ENCODE data around the gene SORCS2. TPM values are rescaled to one million over a fixed set of nuclear protein-coding genes. Genes with fewer than 3 reads are reported as not detected.

SORCS2 gene
- total RNA-seq, 4 donors from 2014 or later, result 0.53 to 9.9 (median 0.90) TPM

DNA sequence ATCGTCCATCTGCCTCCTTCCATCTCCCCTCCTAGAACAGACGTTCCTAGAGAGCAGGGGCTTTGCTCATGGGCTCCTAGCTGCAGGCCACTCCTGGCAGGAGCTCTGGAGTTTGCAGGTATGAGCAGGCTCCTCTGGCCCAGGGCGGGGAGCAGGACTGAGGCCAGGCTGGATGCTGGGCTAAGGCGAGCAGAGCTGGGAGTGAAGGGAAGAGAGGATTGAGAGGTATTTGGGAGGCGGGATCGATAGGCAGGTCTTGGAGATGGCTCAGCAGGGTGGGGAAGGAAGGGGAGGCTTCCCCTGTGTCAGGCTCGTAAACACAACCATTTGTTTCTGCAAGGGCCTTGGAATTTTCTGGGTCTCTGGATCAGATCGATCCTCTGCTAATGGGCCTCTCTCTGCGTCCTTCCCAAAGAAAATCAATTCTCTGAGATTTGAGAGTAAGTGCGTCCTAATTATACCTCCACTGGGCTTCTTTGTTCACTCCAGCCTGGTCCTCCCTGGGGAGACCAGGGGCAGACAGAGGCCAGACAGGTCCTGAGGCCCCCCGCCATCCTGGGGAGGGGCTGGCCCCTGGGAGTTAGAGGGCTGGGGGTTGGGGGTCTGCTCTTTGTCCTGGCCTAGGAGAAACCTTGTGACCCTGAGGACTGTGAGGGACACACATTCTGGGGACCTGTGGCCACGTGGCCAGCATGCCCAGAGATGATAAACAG, 337.2 kb downstream of the SORCS2 start:
- no peaks in the 10 kb centered on the region for H3K36me3 ChIP-seq
- no peaks in the 10 kb centered on the region for H3K27me3 ChIP-seq
- H3K4me1 ChIP-seq, result no peaks in the 10 kb centered on the region
- H3K9me3 ChIP-seq, result no peaks in the 10 kb centered on the region
- TF ChIP-seq, protein P1, sequence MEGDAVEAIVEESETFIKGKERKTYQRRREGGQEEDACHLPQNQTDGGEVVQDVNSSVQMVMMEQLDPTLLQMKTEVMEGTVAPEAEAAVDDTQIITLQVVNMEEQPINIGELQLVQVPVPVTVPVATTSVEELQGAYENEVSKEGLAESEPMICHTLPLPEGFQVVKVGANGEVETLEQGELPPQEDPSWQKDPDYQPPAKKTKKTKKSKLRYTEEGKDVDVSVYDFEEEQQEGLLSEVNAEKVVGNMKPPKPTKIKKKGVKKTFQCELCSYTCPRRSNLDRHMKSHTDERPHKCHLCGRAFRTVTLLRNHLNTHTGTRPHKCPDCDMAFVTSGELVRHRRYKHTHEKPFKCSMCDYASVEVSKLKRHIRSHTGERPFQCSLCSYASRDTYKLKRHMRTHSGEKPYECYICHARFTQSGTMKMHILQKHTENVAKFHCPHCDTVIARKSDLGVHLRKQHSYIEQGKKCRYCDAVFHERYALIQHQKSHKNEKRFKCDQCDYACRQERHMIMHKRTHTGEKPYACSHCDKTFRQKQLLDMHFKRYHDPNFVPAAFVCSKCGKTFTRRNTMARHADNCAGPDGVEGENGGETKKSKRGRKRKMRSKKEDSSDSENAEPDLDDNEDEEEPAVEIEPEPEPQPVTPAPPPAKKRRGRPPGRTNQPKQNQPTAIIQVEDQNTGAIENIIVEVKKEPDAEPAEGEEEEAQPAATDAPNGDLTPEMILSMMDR (IDR thresholded peaks at IDR 0.05), result no peak
- no peak for TF ChIP-seq POLR2A (IDR thresholded peaks at IDR 0.05)
- no peak overlapping the region for H3K4me3 ChIP-seq
- no peak overlapping the region for H3K27ac ChIP-seq
- DNase-seq, result no peak

DNA sequence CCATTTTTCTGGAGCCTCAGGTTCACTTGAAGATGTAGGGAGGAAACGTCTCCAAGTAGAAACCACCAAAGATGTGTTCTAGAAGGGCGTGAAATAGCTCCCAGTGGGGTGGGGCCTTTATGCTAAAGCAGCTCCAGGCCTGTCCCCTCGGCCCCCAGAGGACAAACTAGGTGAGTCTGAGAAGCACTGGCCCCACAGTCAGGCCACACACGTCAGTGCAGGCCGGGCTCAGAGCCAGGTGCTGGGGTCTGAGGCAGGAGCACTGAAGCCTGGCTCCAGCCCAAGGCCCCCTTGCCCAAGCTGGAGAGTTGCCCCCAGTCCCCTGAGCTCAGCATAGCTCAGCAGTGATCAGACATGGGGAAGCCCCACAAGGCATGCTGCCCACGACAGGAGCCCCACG, 337.7 kb downstream of the SORCS2 start:
- Histone ChIP-seq H3K9me3 (no peaks in the 10 kb centered on the region), H3K36me3 (no peaks in the 10 kb centered on the region), H3K27ac (no peak overlapping the region), H3K4me1 (no peaks in the 10 kb centered on the region), H3K27me3 (no peaks in the 10 kb centered on the region), H3K4me3 (no peak overlapping the region)
- TF ChIP-seq POLR2A (IDR thresholded peaks at IDR 0.05), result no peak
- TF ChIP-seq, protein P1 (IDR thresholded peaks at IDR 0.05), result no peak
- no peak for DNase-seq

DNA sequence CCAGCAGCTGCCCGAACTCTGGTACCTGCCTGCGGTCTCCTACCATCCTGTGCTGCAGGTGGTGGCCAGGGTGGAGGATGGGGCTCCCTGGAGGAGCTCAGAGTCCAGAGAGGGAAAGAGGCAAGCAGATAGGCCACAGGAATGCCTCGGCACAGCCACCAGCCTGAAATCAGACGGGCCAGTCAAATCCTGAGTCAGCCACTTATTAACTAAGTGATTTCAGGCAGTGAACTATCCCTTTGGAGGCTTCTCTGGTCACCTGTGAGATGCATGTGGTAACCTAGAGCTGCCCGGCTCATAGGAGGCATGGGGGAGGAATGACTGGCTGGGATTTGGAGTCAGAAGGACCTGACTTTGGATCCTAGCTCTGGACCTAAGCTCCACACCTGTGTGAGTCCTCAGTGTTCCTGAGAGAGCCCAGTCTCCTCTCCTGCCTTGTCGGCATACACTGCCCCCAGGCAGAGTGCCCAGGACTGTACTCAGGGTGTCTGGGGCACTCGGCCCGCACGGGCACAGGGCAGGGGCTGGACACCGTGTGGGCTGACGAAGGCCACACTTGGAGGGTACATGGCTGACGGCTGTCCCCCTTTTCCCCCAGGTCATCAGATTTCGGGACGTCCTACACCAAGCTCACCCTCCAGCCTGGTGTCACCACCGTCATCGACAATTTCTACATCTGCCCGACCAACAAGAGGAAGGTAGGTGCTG, 338.7 kb downstream of the SORCS2 start:
- TF ChIP-seq POLR2A (IDR thresholded peaks at IDR 0.05), result no peak
- TF ChIP-seq, protein P1 (IDR thresholded peaks at IDR 0.05), result no peak
- Histone ChIP-seq H3K4me3 (no peak overlapping the region), H3K4me1 (no peaks in the 10 kb centered on the region), H3K27ac (no peak overlapping the region), H3K9me3 (no peaks in the 10 kb centered on the region), H3K27me3 (no peaks in the 10 kb centered on the region), H3K36me3 (no peaks in the 10 kb centered on the region)
- no peak for DNase-seq

DNA sequence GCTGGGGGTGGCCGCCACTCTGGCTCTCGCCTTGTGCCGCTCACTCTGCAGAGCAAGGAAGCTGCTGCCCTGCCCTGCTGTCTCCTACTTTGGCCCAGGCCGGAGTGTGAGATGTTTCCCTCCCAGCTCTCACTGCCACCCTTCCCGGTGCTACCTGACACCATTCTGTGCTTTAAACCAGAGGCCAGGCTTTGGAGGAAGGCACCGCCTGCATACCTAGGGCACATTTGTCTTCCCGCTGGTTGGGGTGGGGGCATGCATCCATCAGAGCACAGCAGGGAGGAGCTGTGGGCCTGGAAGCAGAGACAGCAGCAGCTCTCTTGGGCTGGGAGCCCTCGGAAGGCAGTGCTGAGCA, 339.3 kb downstream of the SORCS2 start:
- no peak for DNase-seq
- TF ChIP-seq, protein P1 (IDR thresholded peaks at IDR 0.05), result no peak
- no peak for TF ChIP-seq POLR2A (IDR thresholded peaks at IDR 0.05)
- no peak overlapping the region for H3K27ac ChIP-seq
- H3K9me3 ChIP-seq, result no peaks in the 10 kb centered on the region
- H3K36me3 ChIP-seq, result no peaks in the 10 kb centered on the region
- H3K4me1 ChIP-seq, result no peaks in the 10 kb centered on the region
- H3K4me3 ChIP-seq, result no peak overlapping the region
- no peaks in the 10 kb centered on the region for H3K27me3 ChIP-seq

DNA sequence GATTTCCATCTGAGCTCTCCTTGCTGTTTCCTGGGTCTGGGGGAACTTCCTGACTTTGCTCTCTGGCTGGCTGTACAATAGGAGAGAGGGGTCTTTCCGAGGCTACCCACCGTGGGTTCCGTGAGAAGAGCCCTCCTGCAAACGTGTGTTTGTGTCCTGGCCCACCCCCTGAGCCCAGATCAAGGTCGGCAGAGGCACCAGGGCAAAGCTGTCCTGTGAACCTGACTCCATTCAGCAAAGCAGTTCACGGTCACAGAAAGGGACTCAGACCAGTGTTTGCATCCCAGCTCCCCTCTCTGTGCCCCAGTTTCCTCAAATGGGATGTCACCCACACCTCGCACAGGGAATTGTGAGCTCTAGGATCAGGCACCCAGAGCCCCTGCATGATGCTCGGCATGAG, 339.7 kb downstream of the SORCS2 start:
- TF ChIP-seq, protein P1 (IDR thresholded peaks at IDR 0.05), result no peak
- no peak for TF ChIP-seq POLR2A (IDR thresholded peaks at IDR 0.05)

More for the DNA sequence above, 339.7 kb downstream of the SORCS2 start:
- Histone ChIP-seq H3K27ac (no peak overlapping the region), H3K9me3 (no peaks in the 10 kb centered on the region), H3K36me3 (no peaks in the 10 kb centered on the region), H3K4me3 (no peak overlapping the region), H3K4me1 (no peaks in the 10 kb centered on the region), H3K27me3 (no peaks in the 10 kb centered on the region)
- no peak for DNase-seq

Data from Peyer's patch (tissue), 4 donors.